Right renal pelvis (tissue), 4 donors: Measurements from ENCODE around the gene FZR1. TPM values are rescaled to one million over a fixed set of nuclear protein-coding genes. Genes with fewer than 3 reads are reported as not detected.

Experiments used
- DNase-seq, 4 donors: peaks; one replicate each; pipeline ENCODE4 v3.0.0-alpha.2; 2013; ENCODE audit warnings: low read depth in 4 of 4, low spot score in 3 of 4, missing footprints in 1 of 4
- polyA plus RNA-seq, 4 donors: library from polyadenylated mRNA; unstranded; fragments of 120-200 nt; gene quantifications; one replicate each; pipeline ENCODE4 v1.2.1, GENCODE V29; 2013; ENCODE audit not compliant: insufficient read length in 4 of 4

FZR1 gene
- polyA plus RNA-seq, 4 donors, result 51.4 to 58.8 (median 52.0) TPM

GRCh38 chr19:3512562-3513228 lies 6.6 kb downstream of the FZR1 start:
- DNase-seq, result no peak

- DNase-seq, result no peak
These were observed 7.4 kb downstream of the FZR1 start for GRCh38 chr19:3513229-3514140.

- DNase-seq, result no peak
These were observed 8.8 kb downstream of the FZR1 start for GRCh38 chr19:3514930-3515329.

- DNase-seq, result no peak
These were observed 9.8 kb downstream of the FZR1 start for GRCh38 chr19:3515891-3516422.

- no peak for DNase-seq
These were observed 10.6 kb downstream of the FZR1 start for GRCh38 chr19:3516675-3517207.

GRCh38 chr19:3517638-3518037 lies 11.5 kb downstream of the FZR1 start:
- DNase-seq, result no peak

GRCh38 chr19:3518255-3518654 lies 12.1 kb downstream of the FZR1 start:
- DNase-seq, result no peak

GRCh38 chr19:3518659-3519058 lies 12.5 kb downstream of the FZR1 start:
- DNase-seq, result no peak

- DNase-seq, result no peak
These were observed 13.0 kb downstream of the FZR1 start for GRCh38 chr19:3519126-3519525.

GRCh38 chr19:3520166-3521103 lies 14.3 kb downstream of the FZR1 start:
- DNase-seq, result no peak

- DNase-seq, result no peak
These were observed 15.0 kb downstream of the FZR1 start for GRCh38 chr19:3521104-3521445.

GRCh38 chr19:3522421-3523360 lies 16.6 kb downstream of the FZR1 start:
- DNase-seq, result no peak

- DNase-seq, result no peak
These were observed 17.4 kb downstream of the FZR1 start for GRCh38 chr19:3523361-3524077.

GRCh38 chr19:3524078-3524842 lies 18.1 kb downstream of the FZR1 start:
- no peak for DNase-seq

GRCh38 chr19:3524904-3525451 lies 18.9 kb downstream of the FZR1 start:
- DNase-seq, result no peak

GRCh38 chr19:3526507-3527237 lies 20.6 kb downstream of the FZR1 start:
- no peak for DNase-seq
